PC-9 (cell line): Measurements from ENCODE around the gene LRRC55. TPM values are rescaled to one million over a fixed set of nuclear protein-coding genes. Genes with fewer than 3 reads are reported as not detected.

ENCODE experiments used
- BruUV-seq: library from RNA; stranded (reverse); fragments of 400-500 nt; replicated peaks from 2 replicates; lab custom pipeline; 2021; lab: Mats Ljungman, UMichigan
- CTCF ChIA-PET: fragments of 300-600 bp; sonication (Branson Sonifier 250); formaldehyde crosslinking; loops from one replicate; lab custom pipeline; 2022; ENCODE audit warnings: antibody characterized with exemption; lab: Charles Lee
- POLR2A ChIA-PET: fragments of 300-600 bp; sonication (Branson Sonifier 250); formaldehyde crosslinking; loops from one replicate; lab custom pipeline; 2022; ENCODE audit warnings: antibody characterized with exemption; ENCODE audit not compliant: unreplicated experiment; lab: Charles Lee
- DNase-seq, 2 experiments: peaks; one replicate each; pipeline versions ENCODE4 v3.0.0 to v3.0.0-alpha.2; 2015 to 2022; ENCODE audit warnings: mixed read lengths in 1 of 2
- H2AFZ ChIP-seq: fragments of 200-600 bp; sonication (generic); 2 replicates; pipeline ENCODE4 v1.8.1; 2017; ENCODE audit warnings: antibody characterized with exemption
- H3F3A ChIP-seq: fragments of 200-600 bp; sonication (generic); 2 replicates; pipeline ENCODE4 v1.8.1; 2017; ENCODE audit warnings: antibody characterized with exemption, mild to moderate bottlenecking, low read depth; ENCODE audit not compliant: insufficient read depth
- H3K27ac ChIP-seq: fragments of 200-600 bp; sonication (generic); 2 replicates; pipeline ENCODE4 v1.6.1; 2016; ENCODE audit warnings: mixed run types
- H3K27me3 ChIP-seq: fragments of 200-600 bp; sonication (generic); 2 replicates; pipeline ENCODE4 v1.6.1; 2016; ENCODE audit warnings: low read depth, mixed run types; ENCODE audit not compliant: insufficient read depth
- H3K36me3 ChIP-seq: fragments of 200-600 bp; sonication (generic); 2 replicates; pipeline ENCODE4 v1.6.1; 2016; ENCODE audit warnings: low read depth, mixed run types
- H3K4me1 ChIP-seq: fragments of 200-600 bp; sonication (generic); replicated peaks from 2 replicates; pipeline ENCODE4 v1.6.1; 2016; ENCODE audit warnings: mixed run types; ENCODE audit not compliant: insufficient read depth
- H3K4me2 ChIP-seq: fragments of 200-600 bp; sonication (generic); 2 replicates; pipeline ENCODE4 v1.6.1; 2017; ENCODE audit warnings: mixed run types
- H3K4me3 ChIP-seq: fragments of 200-600 bp; sonication (generic); 2 replicates; pipeline ENCODE4 v1.6.1; 2016; ENCODE audit warnings: mixed run types
- H3K79me2 ChIP-seq: fragments of 200-600 bp; sonication (generic); 2 replicates; pipeline ENCODE4 v1.6.1; 2017; ENCODE audit warnings: low read depth, mixed run types
- H3K9me2 ChIP-seq: fragments of 200-600 bp; sonication (generic); 2 replicates; pipeline ENCODE4 v1.8.1; 2017; ENCODE audit warnings: mild to moderate bottlenecking; ENCODE audit not compliant: insufficient read depth
- H3K9me3 ChIP-seq: fragments of 200-600 bp; sonication (generic); 2 replicates; pipeline ENCODE4 v1.8.1; 2016; ENCODE audit warnings: low read depth; ENCODE audit not compliant: insufficient read depth
- H4K20me1 ChIP-seq: fragments of 200-600 bp; sonication (generic); 2 replicates; pipeline ENCODE4 v1.8.1; 2017; ENCODE audit not compliant: insufficient read depth
- EZH2 ChIP-seq: fragments of 200-600 bp; sonication (generic); IDR thresholded peaks from 2 replicates; pipeline ENCODE4 v1.8.0; 2017; ENCODE audit warnings: antibody characterized with exemption, low read depth
- intact Hi-C: fragments of 100-400 bp; cut with micrococcal nuclease; formaldehyde crosslinking; loops from one replicate; pipeline ENCODE4 v1.10.0; 2022; ENCODE audit not compliant: unreplicated experiment
- total RNA-seq: library from RNA; stranded (reverse); gene quantifications from 2 replicates; pipeline ENCODE4 v1.2.3, GENCODE V29; 2021
- TF ChIP-seq, protein P1 (sequence below): fragments of 200-600 bp; sonication (generic); conservative IDR thresholded peaks from 2 replicates; pipeline ENCODE4 v1.6.1; 2017; ENCODE audit warnings: mixed run types, antibody characterized with exemption, mild to moderate bottlenecking, moderate library complexity

The LRRC55 gene
- total RNA-seq, 1 experiment from 2014 or later = not detected

DNA sequence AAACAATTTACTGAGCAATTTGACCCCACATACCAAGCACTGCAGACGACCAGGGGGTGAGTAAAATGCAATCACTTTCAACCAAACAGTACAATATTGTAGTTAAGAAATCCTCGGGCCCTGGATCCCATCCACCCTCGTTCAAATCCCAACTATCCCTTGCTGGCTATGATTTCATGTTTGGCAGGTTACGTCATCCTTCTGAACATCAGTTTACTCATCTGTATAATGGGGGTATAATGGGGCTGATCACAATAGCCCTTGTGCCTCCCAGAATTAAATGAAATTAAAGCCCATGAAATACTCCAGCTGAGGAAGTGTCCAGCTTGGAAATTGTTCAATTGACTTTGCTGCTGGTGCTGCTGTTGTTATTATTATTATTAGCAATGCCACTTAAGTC is 34.7 kb downstream of the LRRC55 start:
- no peak overlapping the region for H3K4me3 ChIP-seq
- intact Hi-C loops = no loop called here

DNA sequence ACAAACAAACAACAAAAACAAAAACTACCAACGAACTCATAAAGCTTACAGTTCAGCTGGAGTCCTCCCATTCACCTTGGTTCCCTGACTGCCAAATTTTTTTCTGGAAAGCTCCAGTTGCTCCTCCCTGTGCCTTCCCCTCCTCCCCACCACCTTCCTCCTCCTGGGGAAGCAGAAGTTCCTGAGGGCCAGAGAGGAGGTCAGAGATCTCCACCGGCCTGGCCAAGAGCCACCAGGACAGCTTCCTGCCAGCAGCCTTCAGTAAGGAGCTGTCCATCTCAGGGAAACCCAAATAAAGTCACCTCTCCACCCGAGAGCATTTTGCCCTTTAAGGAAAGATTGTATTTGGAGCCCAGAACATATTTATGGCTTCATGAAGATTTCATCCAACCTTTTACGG is 35.3 kb downstream of the LRRC55 start:
- ChIA-PET CTCF (no interaction called here), POLR2A (interaction anchor here (0.7 kb wide), 1 partner anchor 145 kb away, joined by 3 read pairs; no protein-coding TSS in a partner anchor)
- no peaks in the 10 kb centered on the region for H3F3A ChIP-seq
- no peak overlapping the region for H3K27ac ChIP-seq
- H4K20me1 ChIP-seq = no peaks in the 10 kb centered on the region
- H2AFZ ChIP-seq = no peak overlapping the region
- no peak for TF ChIP-seq EZH2
- TF ChIP-seq, protein P1, sequence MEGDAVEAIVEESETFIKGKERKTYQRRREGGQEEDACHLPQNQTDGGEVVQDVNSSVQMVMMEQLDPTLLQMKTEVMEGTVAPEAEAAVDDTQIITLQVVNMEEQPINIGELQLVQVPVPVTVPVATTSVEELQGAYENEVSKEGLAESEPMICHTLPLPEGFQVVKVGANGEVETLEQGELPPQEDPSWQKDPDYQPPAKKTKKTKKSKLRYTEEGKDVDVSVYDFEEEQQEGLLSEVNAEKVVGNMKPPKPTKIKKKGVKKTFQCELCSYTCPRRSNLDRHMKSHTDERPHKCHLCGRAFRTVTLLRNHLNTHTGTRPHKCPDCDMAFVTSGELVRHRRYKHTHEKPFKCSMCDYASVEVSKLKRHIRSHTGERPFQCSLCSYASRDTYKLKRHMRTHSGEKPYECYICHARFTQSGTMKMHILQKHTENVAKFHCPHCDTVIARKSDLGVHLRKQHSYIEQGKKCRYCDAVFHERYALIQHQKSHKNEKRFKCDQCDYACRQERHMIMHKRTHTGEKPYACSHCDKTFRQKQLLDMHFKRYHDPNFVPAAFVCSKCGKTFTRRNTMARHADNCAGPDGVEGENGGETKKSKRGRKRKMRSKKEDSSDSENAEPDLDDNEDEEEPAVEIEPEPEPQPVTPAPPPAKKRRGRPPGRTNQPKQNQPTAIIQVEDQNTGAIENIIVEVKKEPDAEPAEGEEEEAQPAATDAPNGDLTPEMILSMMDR = no peak
- H3K27me3 ChIP-seq = no peaks in the 10 kb centered on the region
- H3K4me3 ChIP-seq = no peak overlapping the region
- H3K9me2 ChIP-seq = no peaks in the 10 kb centered on the region
- no peaks in the 10 kb centered on the region for H3K79me2 ChIP-seq
- no peak for DNase-seq
- H3K36me3 ChIP-seq = no peaks in the 10 kb centered on the region
- no TSS peak for BruUV-seq
- H3K4me2 ChIP-seq = no peak overlapping the region
- no peaks in the 10 kb centered on the region for H3K4me1 ChIP-seq
- intact Hi-C loops = no loop called here
- no peaks in the 10 kb centered on the region for H3K9me3 ChIP-seq

More for the DNA sequence above, 34.7 kb downstream of the LRRC55 start:
- no peak for DNase-seq
- no peaks in the 10 kb centered on the region for H3K9me2 ChIP-seq
- no peaks in the 10 kb centered on the region for H3K27me3 ChIP-seq
- H3K36me3 ChIP-seq = no peaks in the 10 kb centered on the region
- POLR2A ChIA-PET = interaction anchor here (0.7 kb wide), 1 partner anchor 146 kb away, joined by 3 read pairs; no protein-coding TSS in a partner anchor
- H3K4me1 ChIP-seq = no peaks in the 10 kb centered on the region
- CTCF ChIA-PET = no interaction called here
- no peaks in the 10 kb centered on the region for H3K9me3 ChIP-seq
- no peak overlapping the region for H3K4me2 ChIP-seq
- no peaks in the 10 kb centered on the region for H3K79me2 ChIP-seq
- H2AFZ ChIP-seq = no peak overlapping the region
- no peak overlapping the region for H3K27ac ChIP-seq
- no peaks in the 10 kb centered on the region for H4K20me1 ChIP-seq
- H3F3A ChIP-seq = no peaks in the 10 kb centered on the region
- BruUV-seq = no TSS peak
- no peak for TF ChIP-seq EZH2
- TF ChIP-seq, protein P1 = no peak

DNA sequence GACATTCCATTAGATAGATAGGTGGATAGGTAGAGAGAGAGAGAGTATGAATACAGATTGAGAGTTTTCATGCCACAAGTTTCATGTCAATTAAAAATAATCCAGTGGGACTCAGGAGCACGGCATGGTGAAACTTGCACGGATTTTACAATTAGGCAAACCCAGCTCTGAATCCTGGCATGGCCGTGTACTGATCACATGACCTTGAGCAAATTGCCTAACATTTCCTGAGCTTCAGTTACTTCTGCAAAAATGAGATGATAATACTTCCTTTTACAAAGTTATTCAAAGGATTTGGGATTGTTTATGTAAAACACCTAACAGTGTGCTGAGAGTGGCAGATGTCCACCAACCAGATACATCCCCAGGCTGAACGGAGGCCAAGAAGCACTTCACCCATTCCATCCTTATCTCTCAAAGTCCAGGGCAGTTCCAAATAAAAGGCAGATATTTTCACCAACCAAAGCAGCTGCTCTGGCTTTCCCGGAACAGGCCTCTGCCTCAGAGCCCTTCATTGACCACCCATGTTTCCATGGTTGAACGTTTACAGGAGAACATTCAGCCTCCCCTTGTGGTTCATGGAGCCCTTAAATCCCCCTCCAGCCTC is 37.4 kb downstream of the LRRC55 start:
- Histone ChIP-seq H3K9me3 (no peaks in the 10 kb centered on the region), H3K79me2 (no peaks in the 10 kb centered on the region), H3F3A (no peaks in the 10 kb centered on the region), H3K4me3 (no peak overlapping the region), H3K27me3 (no peaks in the 10 kb centered on the region), H2AFZ (no peak overlapping the region), H3K36me3 (no peaks in the 10 kb centered on the region), H3K9me2 (no peaks in the 10 kb centered on the region), H3K27ac (no peak overlapping the region), H3K4me2 (no peak overlapping the region), H3K4me1 (no peaks in the 10 kb centered on the region), H4K20me1 (no peaks in the 10 kb centered on the region)
- intact Hi-C loops = no loop called here
- ChIA-PET CTCF (no interaction called here), POLR2A (no interaction called here)
- DNase-seq = no peak
- BruUV-seq = no TSS peak
- no peak for TF ChIP-seq EZH2
- TF ChIP-seq, protein P1 = no peak
